GM12864 (cell line): ENCODE measurements around the gene LMX1B.

Experiments used
- DNase-seq: peaks from one replicate; pipeline ENCODE4 v3.0.0-alpha.2; 2011; ENCODE audit warnings: low read depth
- H3K4me3 ChIP-seq: 2 replicates; pipeline ENCODE4 v1.5.1; 2011; ENCODE audit warnings: mild to moderate bottlenecking, low read depth, low read length, control low read depth
- CTCF ChIP-seq: IDR thresholded peaks from 2 replicates; pipeline ENCODE4 v1.5.1; 2011; ENCODE audit warnings: low read depth, mild to moderate bottlenecking, moderate library complexity, low read length, control low read depth, inconsistent platforms; ENCODE audit errors: missing control alignments

LMX1B gene

GRCh38 chr9:126738553-126738952 lies 124.8 kb downstream of the LMX1B start:
- TF ChIP-seq CTCF, result no peak
- no peak overlapping the region for H3K4me3 ChIP-seq
- DNase-seq, result no peak

GRCh38 chr9:126743041-126743440 lies 129.3 kb downstream of the LMX1B start:
- TF ChIP-seq CTCF, result no peak

GRCh38 chr9:126745574-126746411 lies 132.1 kb downstream of the LMX1B start:
- TF ChIP-seq CTCF, result no peak
- no peak for DNase-seq
- H3K4me3 ChIP-seq, result no peak overlapping the region

More at GRCh38 chr9:126743041-126743440, 129.3 kb downstream of the LMX1B start:
- no peak overlapping the region for H3K4me3 ChIP-seq
- DNase-seq, result no peak
